HT-29 (cell line): ENCODE data around the gene NOL3. TPM values are rescaled to one million over a fixed set of nuclear protein-coding genes. Genes with fewer than 3 reads are reported as not detected.
A peak's percentile ranks its signal among the peaks of the same experiment; 100 is the strongest.

Experiments used
- DNase-seq: peaks from one replicate; pipeline ENCODE4 v3.0.0-alpha.2; 2015; ENCODE audit warnings: low spot score
- total RNA-seq: library from RNA; depleted of rRNA; stranded (reverse); fragments of >200 nt; shearing (Covaris generic); gene quantifications from 2 replicates; pipeline ENCODE4 v1.2.3, GENCODE V29; 2014

NOL3 gene
- total RNA-seq, 1 experiment from 2014 or later, result 97.0 TPM

DNA sequence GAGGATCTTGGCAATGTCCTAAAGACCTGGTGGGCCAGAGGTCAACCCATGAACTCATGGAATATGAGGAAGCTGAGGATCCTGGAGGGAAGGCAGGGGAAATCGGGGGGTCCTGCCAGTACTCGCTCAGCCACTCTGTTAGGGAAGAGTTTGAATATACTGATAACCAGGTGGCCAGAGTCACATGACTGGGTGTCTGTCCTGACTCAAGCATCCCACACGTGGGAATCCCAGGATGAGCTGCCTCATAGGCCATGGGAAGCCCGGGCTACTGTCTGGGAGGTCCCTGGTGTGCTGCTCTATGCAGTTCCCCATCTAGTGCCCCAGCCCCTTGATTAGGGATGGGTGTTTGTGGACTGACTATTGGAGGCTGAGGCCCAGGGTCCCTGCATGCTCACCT, 18.0 kb downstream of the NOL3 start:
- DNase-seq, result no peak

DNA sequence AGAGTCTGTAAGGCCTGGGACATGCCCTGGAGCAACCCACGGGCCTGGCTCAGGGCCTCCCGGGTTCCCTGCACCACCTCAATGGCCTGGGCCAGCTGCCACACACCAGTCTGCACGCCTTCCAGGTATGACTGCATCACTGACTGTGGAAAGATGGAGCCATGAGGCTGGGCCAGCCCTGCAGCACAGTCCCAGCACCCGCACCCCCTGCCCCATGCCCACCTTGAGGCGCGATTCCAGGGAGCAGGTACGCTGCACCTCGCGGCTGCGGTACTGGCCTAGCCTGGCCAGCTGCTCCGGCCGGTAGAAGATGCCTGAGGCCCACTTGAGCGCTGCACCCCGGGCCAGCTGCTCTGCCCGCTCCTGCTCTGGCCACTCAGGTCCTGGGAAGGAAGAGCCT, 18.5 kb downstream of the NOL3 start:
- DNase-seq, result no peak

DNA sequence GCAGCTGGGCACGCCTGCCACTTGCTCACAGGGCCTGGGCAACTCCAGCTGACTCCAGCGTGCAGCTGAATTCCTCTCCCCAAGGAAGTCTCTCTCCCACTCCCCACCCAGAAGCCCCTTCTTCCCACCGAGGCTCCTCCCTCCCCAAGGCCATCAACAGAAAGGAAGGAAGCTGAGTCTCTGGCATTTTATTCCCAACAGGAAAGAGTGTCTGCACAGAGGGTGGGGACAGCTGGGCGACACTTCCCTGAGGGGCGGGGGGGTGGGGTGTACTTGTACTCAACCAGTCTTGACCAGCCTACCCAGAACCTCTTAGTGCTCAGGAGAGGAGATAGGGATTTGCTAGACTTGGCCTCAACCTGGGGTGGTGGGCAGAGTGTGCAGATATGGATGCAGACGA, 19.7 kb downstream of the NOL3 start, which contains the start of gene EXOC3L1:
TSS of gene EXOC3L1 (minus strand) at position 96 of the 400 bp plus-strand sequence. CDS start 460 bp downstream, outside the sequence.
- no peak for DNase-seq

DNA sequence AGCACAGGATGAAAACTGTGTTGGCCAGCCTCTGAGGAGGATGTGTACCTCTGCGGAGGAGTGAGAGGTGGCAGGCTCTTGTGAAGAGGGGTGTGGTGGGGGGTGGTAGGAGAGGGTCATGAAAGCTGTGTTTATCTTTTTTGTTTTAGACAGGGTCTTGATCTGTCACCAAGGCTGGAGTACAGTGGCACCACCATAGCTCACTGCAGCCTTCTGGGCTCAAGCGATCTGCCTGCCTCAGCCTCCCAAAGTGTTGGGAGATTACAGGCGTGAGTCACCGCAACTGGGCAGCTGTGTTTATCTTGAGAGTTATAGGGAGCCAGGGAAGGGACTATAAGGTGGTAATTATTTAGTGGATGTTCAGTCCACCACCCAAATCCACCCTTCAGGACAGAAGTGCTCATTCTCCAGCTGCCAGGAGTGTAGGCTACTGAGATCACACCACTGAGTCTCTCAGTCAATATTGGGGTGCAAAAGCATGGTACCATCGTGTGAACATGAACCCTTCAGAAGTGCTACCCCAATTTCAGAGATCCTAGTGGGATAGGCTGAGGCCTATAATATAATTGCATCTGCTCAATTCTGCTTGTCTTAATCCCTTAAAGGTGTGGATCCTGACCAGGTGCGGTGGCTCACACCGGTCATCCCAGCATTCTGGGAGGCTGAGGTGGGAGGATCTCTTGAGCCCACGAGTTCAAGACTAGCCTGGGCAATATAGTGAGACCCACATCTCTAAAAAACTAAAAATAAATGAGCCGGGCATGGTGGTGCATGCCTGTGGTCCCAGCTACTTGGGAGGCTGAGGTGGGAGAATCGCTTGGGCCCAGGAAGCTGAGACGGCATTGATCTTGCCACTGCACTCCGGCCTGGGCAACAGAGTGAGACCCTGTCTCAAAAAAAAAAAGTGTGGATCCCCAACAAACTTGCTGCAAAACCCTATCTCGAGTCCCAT, 20.4 kb downstream of the NOL3 start:
- DNase-seq, result no peak

DNA sequence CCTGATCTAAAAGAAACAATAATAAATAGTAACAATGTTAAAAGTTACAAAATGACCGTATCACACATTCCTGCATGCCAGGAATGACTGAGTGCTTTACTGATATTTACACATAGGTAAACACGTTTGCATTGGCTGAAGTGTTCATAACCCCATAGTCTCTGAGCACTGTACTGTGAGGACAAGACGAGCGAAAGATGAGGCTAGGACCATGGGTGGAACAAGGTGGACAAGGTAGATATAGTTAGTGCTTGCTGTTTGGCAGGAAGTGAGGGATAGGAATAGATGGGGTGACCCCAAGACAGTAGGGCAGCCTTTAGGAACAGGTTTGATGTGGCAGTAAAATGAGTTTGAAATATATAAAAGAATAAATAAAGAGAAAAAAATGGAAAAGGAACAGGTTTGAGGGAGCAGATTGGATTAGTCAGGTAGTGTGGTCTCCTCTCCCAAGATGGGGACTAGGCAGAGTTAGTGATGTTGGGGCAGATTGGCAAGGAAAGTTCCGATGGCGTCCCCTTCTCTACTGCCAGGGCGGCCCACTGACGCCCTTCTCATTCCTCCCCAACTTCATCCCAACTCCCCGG, 21.2 kb downstream of the NOL3 start:
- no peak for DNase-seq

DNA sequence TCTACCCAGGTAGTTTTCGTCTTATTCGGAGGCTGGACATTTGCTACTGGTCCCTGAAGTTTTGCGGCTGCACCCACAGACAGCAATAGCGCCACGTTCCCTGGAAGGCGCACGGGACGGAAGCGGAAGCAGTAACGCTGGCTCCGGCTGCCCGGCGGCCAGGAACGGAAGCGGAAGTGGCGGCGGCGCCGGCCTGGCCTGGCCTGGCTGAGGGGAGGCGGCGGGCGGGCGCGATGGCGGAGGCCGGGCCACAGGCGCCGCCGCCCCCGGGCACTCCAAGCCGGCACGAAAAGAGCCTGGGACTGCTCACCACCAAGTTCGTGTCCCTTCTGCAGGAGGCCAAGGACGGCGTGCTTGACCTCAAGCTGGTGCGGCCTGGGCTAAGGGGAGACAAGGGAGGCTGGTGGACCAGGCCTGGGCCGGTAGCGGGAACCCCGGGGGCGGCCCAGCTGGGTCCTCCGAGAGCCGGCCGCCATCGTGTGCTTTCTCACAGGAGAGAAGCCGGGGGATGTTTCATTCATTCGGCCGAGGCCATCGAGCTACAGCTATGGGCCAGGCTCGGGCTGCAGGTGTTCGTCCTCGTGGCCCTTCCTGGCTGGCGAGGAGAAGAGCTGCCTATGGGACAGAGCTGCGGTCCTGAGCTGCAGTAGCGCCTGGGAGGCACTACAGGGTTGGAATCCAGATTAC, 21.8 kb downstream of the NOL3 start, which contains the start of gene E2F4:
TSS of gene E2F4 (plus strand) at position 161 of the 687 bp plus-strand sequence. CDS start at position 234, 73 bp downstream.
- DNase-seq, result peak; percentile 89

DNA sequence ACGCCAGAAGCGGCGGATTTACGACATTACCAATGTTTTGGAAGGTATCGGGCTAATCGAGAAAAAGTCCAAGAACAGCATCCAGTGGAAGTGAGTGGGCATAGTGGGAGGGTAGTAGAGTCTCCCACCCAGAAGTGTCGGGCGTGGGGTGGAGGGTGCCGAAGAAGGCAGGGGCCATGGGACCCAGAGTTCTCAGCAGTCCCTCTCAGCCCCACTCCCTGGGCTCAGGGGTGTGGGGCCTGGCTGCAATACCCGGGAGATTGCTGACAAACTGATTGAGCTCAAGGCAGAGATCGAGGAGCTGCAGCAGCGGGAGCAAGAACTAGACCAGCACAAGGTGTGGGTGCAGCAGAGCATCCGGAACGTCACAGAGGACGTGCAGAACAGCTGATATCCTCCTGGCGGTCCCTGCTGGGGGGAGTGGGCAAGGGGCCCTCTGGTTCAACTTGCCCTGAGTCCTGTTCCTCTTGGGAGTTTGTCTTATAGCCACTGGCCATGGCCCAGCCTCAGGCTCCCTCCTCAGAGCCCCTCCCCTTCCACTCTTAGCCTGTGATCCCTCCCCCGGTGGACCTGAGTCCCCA, 22.5 kb downstream of the NOL3 start:
- DNase-seq, result no peak

DNA sequence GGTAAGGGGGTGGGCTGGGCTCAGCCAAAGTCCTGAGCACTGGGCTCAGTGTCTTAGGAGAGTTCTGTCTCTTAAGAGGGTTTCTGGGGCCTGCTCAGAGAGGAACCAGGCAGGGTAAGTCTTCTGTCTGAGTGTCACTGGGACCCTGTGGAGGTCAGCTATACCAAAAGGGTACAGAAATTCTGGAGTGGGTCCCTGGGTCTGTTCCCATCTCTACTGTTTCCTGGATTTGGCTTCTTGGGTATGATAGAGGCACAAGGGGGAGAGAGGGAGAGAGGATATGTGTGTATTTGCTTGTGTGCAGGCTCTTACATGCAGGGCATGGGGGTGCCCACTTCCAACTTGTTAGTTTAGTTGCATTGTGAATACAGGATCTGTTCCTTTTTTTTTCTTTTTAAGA, 23.2 kb downstream of the NOL3 start:
- no peak for DNase-seq

DNA sequence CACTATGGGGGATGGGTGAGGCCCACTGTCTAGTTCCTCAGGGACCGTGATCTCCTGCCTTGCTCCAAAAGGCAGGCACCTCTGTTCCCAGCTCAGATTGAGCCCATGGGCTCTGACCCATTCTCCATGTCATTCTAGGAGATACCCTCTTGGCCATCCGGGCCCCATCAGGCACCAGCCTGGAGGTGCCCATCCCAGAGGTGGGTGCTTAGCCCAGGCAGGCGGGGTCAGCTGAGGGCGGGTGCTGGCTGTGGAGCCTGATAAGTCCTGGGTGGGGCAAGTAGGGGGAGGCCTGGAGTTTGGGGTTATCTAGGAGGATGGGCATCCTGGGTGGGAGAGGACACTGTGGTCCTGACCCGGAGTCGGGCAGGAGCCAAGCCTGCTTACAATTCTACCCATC, 23.9 kb downstream of the NOL3 start:
- DNase-seq, result no peak

DNA sequence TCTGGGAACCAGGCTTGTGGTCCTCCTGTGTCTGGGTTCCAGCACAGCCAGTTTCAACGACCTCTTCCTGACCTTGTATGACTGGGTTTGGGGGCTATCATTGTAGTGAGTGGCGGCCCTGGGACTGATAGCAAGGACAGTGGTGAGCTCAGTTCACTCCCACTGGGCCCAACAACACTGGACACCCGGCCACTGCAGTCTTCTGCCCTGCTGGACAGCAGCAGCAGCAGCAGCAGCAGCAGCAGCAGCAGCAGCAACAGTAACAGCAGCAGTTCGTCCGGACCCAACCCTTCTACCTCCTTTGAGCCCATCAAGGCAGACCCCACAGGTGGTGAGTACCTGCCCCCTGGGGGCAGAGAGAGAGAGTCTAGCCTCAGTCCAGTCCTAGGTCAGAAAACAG, 25.3 kb downstream of the NOL3 start:
- DNase-seq, result no peak

DNA sequence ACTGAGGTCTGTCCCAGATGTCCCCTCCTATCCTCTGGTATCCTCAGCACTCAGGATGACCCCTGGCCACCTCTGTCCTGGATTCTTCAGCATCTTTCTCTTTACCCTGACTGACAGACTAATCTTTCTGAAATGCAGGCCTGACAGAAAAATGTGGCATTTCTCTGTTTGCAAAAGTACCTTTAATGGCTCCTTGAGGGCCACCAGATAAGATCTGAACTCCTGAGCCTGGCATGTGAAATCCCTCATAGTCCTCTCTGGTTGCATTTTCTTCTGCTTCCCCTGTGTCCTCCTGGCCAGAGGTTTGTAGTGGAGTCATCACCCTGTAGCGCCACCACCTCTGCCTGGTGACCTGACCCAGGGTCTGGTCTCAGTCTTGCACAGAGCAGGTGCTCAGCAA, 26.5 kb downstream of the NOL3 start:
- no peak for DNase-seq

DNA sequence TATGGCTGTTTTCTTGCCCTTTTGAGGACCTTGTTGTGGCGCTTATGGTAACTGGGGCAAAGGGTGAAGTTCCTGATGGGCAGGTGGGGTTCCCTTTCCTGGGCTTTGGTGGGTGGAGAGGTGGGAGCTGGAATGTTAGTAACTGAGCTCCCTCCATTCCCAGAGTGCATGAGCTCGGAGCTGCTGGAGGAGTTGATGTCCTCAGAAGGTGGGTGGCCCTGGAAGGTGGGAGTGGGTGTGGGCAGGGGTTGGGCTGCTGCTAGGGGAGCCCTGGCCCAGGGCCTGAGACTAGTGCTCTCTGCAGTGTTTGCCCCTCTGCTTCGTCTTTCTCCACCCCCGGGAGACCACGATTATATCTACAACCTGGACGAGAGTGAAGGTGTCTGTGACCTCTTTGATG, 27.4 kb downstream of the NOL3 start:
- no peak for DNase-seq

DNA sequence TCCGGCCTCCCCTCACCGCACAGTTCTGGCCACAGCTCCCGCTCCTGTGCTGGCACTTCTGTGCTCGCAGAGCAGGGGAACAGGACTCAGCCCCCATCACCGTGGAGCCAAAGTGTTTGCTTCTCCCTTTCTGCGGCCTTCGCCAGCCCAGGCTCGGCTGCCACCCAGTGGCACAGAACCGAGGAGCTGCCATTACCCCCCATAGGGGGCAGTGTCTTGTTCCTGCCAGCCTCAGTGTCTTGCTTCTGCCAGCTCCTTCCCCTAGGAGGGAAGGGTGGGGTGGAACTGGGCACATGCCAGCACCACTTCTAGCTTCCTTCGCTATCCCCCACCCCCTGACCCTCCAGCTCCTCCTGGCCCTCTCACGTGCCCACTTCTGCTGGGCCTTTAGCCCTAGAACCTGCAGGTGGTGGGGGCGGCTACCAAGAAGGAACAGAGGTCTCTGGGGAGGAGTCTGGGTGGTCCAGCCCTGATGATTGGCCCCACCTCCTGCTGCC, 27.9 kb downstream of the NOL3 start:
- peak; percentile 82 for DNase-seq

DNA sequence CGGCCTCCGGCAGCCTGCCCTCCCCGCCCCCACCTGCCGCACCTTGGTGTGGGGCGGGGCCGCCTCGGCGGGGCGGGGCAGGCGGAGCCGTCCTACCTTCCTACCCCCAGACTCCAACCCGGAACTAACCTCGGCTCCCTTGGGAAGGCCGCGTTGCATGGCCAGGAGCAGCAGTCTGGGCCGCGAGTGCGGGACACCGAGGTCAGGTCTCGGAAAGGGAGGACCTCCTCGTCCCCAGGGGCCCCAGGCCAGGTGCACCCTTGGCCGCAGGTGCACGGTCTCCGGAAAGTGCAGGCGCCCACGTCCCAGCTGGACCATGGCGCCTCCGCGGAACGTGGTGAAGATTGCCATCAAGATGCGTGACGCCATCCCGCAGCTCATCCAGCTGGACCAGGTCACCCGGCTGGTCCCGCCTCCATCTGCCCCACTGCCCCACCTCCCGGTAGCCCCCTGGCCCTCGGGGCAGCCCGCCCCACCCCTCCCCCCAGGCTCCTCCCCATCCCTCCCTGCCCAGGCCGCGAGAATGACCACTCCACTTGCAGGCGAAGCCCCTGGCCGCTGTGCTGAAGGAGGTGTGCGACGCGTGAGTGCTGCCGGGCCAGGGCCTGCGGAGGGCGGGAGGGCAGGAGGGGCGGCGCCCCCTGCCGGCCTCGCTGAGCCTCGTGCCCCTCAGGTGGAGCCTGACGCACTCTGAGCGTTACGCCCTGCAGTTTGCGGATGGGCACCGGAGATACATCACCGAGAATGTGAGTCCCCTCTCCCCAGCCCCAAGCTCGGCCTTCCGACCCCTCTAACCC, 28.9 kb downstream of the NOL3 start, which contains the start of gene ELMO3:
TSS of gene ELMO3 (plus strand) at position 121 of the 797 bp plus-strand sequence. CDS start at position 317, 196 bp downstream.
- peak; percentile 86 for DNase-seq

DNA sequence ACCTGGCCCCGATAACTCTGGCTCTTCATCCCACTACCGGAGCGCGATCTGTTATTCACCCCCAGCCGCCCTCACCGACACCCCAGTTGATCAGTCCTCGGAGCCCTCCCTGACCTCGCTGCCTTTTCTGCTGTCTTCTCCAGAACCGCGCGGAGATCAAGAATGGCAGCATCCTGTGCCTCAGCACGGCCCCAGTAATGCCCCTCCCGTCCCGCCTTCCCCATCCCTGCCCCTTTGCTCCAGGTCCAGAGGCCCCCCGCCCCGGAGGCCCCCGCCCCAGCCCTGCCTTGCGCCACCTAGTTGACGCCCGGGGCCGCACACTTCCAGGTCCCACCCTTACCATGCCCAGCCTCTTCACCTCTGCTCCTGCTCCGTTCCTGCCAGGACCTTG, 29.5 kb downstream of the NOL3 start:
- DNase-seq, result no peak

DNA sequence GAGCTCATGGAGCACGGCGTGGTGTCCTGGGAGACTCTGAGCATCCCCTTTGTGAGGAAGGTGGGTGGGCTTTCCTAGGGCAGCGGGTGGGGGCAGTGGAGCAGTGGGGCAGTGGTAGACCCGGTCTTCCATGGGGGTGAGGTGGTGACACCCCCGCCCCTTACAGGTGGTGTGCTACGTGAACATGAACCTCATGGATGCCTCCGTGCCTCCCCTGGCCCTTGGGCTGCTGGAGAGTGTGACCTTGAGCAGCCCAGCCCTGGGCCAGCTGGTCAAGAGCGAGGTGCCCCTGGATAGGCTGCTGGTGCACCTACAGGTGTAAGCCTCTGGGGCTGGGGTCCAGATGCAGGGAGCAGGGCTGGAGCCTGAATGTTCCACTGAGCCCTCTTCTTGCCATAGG, 30.2 kb downstream of the NOL3 start:
- no peak for DNase-seq

DNA sequence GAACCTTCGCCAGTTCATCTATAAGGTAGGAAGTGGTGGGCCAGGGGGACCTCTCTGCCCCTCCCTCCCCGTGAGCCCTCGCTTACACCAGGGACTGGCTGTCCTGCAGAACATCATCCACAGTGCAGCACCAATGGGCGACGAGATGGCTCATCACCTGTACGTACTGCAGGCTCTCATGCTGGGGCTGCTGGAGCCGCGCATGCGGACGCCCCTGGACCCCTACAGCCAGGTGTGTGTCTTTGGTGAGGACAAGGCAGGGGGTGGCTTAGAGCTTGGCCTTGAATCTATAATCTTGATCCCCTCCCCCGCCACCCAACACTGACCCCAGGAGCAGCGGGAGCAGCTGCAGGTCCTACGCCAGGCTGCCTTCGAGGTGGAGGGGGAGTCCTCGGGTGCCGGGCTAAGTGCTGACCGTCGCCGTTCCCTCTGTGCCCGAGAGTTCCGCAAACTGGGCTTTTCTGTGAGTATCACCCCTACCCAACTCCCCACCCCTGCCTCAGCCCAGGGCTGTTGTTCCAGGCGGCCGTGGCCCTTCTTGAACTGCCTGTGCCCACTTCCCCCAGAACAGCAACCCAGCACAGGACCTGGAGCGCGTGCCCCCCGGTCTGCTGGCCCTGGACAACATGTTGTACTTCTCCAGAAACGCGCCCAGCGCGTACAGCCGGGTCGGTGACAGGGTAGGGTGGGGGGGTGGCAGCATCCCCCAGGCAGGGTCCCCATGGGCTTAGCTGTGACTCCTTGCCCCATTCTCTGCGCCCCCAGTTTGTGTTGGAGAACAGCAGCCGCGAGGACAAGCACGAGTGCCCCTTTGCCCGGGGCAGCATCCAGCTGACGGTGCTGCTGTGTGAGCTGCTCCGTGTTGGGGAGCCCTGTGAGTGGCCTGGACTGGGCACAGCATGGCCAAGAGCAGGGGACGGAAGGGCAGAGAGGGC, 31.3 kb downstream of the NOL3 start:
- DNase-seq, result no peak

DNA sequence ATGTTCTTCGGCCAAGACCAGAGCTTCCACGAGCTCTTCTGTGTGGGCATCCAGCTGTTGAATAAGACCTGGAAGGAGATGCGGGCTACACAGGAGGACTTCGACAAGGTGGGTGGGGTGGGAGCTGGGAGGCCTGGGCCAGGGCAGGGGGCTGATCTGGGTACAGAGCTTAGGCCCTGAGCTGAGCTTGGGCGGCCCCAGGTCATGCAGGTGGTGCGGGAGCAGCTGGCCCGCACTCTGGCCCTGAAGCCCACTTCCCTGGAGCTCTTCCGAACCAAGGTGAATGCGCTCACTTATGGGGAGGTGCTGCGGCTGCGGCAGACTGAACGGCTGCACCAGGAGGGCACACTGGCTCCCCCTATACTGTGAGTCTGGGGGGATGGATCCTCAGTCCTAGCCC, 32.1 kb downstream of the NOL3 start:
- DNase-seq, result no peak

DNA sequence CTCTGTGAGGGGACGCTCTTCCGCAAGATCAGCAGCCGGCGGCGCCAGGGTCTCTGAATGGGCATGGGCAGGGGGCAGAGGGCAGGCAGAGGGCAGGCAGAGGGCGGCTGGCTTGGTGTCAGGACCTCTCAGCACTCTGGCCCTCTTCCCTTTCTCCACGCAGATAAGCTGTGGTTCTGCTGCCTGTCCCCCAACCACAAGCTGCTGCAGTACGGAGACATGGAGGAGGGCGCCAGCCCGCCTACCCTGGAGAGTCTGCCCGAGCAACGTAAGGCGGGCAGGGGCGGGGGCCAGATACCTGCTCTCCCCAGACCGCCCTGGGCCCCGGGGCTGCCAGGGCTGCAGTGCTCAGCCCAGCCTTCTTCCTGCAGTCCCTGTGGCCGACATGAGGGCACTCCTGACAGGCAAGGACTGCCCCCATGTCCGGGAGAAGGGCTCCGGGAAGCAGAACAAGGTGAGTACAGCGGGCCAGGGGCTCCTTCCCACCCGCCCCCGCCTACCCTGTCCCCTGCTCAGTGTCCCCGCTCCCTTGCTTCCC, 32.7 kb downstream of the NOL3 start:
- no peak for DNase-seq
